IMR-90 (cell line): ENCODE measurements around the gene PPP2R5B. TPM values are rescaled to one million over a fixed set of nuclear protein-coding genes. Genes with fewer than 3 reads are reported as not detected.
A peak's percentile ranks its signal among the peaks of the same experiment; 100 is the strongest.

ENCODE experiments used
- ATAC-seq: fragments of 200-7000 bp; cut with Tn5 transposase; 2 replicates; pipeline ENCODE4 v1.9.1; 2020; ENCODE audit warnings: low read depth, mild to moderate bottlenecking, moderate library complexity
- BruUV-seq: library from RNA; stranded (reverse); fragments of 400-500 nt; replicated peaks from 2 replicates; lab custom pipeline; 2021; lab: Mats Ljungman, UMichigan
- CTCF ChIA-PET: fragments of 300-600 bp; formaldehyde crosslinking; extraction: SDS; loops from one replicate; lab custom pipeline; 2021; ENCODE audit warnings: antibody characterized with exemption; lab: Yijun Ruan, JAX
- POLR2A ChIA-PET: fragments of 300-600 bp; sonication (Branson Sonifier 250); formaldehyde crosslinking; loops from one replicate; lab custom pipeline; 2022; ENCODE audit warnings: antibody characterized with exemption; ENCODE audit not compliant: unreplicated experiment; lab: Charles Lee
- DNase-seq: peaks from one replicate; pipeline ENCODE4 v3.0.0; 2013
- H2AFZ ChIP-seq: replicated peaks from 2 replicates; pipeline ENCODE3; 2013; ENCODE audit warnings: low read length, mild to moderate bottlenecking; ENCODE audit not compliant: poor library complexity
- H2AK5ac ChIP-seq: 2 replicates; pipeline ENCODE4 v1.6.1; 2013; ENCODE audit warnings: low read depth, low read length, inconsistent platforms
- H2AK9ac ChIP-seq: replicated peaks from 2 replicates; pipeline ENCODE3; 2013; ENCODE audit warnings: mild to moderate bottlenecking, low read depth, low read length, moderate library complexity; ENCODE audit not compliant: poor library complexity
- H2BK120ac ChIP-seq: 2 replicates; pipeline ENCODE4 v1.6.1; 2013; ENCODE audit warnings: low read depth, low read length, inconsistent platforms
- H2BK15ac ChIP-seq: 3 replicates; pipeline ENCODE4 v1.6.1; 2013; ENCODE audit warnings: low read depth, low read length, inconsistent platforms
- H2BK20ac ChIP-seq: 2 replicates; pipeline ENCODE4 v1.6.1; 2013; ENCODE audit warnings: low read depth, mild to moderate bottlenecking, inconsistent platforms, low read length, moderate library complexity
- H2BK5ac ChIP-seq: 2 replicates; pipeline ENCODE4 v1.6.1; 2013; ENCODE audit warnings: mild to moderate bottlenecking, low read depth, low read length, inconsistent platforms; ENCODE audit not compliant: poor library complexity, severe bottlenecking
- H3K14ac ChIP-seq: replicated peaks from 2 replicates; pipeline ENCODE4 v1.6.1; 2013; ENCODE audit warnings: low read depth, low read length, inconsistent platforms
- H3K18ac ChIP-seq: 2 replicates; pipeline ENCODE4 v1.6.1; 2013; ENCODE audit warnings: low read depth, low read length, control low read depth
- H3K23ac ChIP-seq: 2 replicates; pipeline ENCODE4 v1.6.1; 2013; ENCODE audit warnings: low read depth, low read length, inconsistent platforms
- H3K27ac ChIP-seq: 2 replicates; pipeline ENCODE4 v1.5.1; 2013; ENCODE audit warnings: mild to moderate bottlenecking, control low read depth, low read length; ENCODE audit not compliant: insufficient read depth
- H3K27me3 ChIP-seq: 2 replicates; pipeline ENCODE4 v1.6.1; 2013; ENCODE audit warnings: low read length; ENCODE audit not compliant: control insufficient read depth, insufficient read depth
- H3K36me3 ChIP-seq: 2 replicates; pipeline ENCODE4 v1.6.1; 2013; ENCODE audit warnings: low read length, mixed read lengths; ENCODE audit not compliant: control insufficient read depth, insufficient read depth
- H3K4ac ChIP-seq: 2 replicates; pipeline ENCODE4 v1.6.1; 2013; ENCODE audit warnings: low read depth, low read length, inconsistent platforms
- H3K4me1 ChIP-seq: 2 replicates; pipeline ENCODE4 v1.6.1; 2013; ENCODE audit warnings: low read length, mixed read lengths; ENCODE audit not compliant: control insufficient read depth, insufficient read depth
- H3K4me2 ChIP-seq: 2 replicates; pipeline ENCODE4 v1.6.1; 2013; ENCODE audit warnings: low read depth, mild to moderate bottlenecking, control low read depth, low read length, moderate library complexity
- H3K4me3 ChIP-seq: 2 replicates; pipeline ENCODE4 v1.5.1; 2013; ENCODE audit warnings: low read depth, mild to moderate bottlenecking, control low read depth, low read length, moderate library complexity; ENCODE audit not compliant: insufficient read depth
- H3K56ac ChIP-seq: 2 replicates; pipeline ENCODE4 v1.6.1; 2013; ENCODE audit warnings: low read length, inconsistent platforms; ENCODE audit not compliant: insufficient read depth; ENCODE audit errors: extremely low read depth
- H3K79me1 ChIP-seq, 2 experiments: 2 replicates each; pipeline ENCODE4 v1.6.1; 2013; ENCODE audit warnings: low read length in 2 of 2, inconsistent platforms in 1 of 2, low read depth in 1 of 2
- H3K9ac ChIP-seq: 2 replicates; pipeline ENCODE4 v1.6.1; 2013; ENCODE audit warnings: low read depth, low read length, control low read depth
- H3K9me1 ChIP-seq: 2 replicates; pipeline ENCODE4 v1.6.1; 2013; ENCODE audit warnings: low read length, inconsistent platforms; ENCODE audit not compliant: insufficient read depth
- H3K9me3 ChIP-seq: 2 replicates; pipeline ENCODE4 v1.6.1; 2013; ENCODE audit warnings: low read length; ENCODE audit not compliant: control insufficient read depth, insufficient read depth
- H4K20me1 ChIP-seq: 2 replicates; pipeline ENCODE4 v1.6.1; 2013; ENCODE audit warnings: low read length, inconsistent platforms; ENCODE audit not compliant: insufficient read depth
- H4K5ac ChIP-seq: 2 replicates; pipeline ENCODE4 v1.6.1; 2013; ENCODE audit warnings: mild to moderate bottlenecking, low read depth, low read length, control low read depth
- H4K8ac ChIP-seq, 2 experiments: 2 replicates each; pipeline ENCODE4 v1.6.1; 2013; ENCODE audit warnings: low read depth in 2 of 2, low read length in 2 of 2, control low read depth in 1 of 2, inconsistent platforms in 1 of 2
- H4K91ac ChIP-seq: 2 replicates; pipeline ENCODE4 v1.6.1; 2013; ENCODE audit warnings: low read depth, low read length, inconsistent platforms; ENCODE audit not compliant: insufficient read depth
- BHLHE40 ChIP-seq: fragments of 150-350 bp; IDR thresholded peaks from 2 replicates; pipeline ENCODE4 v1.6.1; 2016; ENCODE audit warnings: mild to moderate bottlenecking, low read depth, low read length
- CHD1 ChIP-seq: IDR thresholded peaks from 2 replicates; pipeline ENCODE4 v1.6.1; 2012; ENCODE audit warnings: low read depth, low read length, improper control_type of control experiment
- FOS ChIP-seq: fragments of 150-350 bp; IDR thresholded peaks from 2 replicates; pipeline ENCODE4 v1.6.1; 2016; ENCODE audit warnings: low read depth, low read length
- MAFK ChIP-seq: IDR thresholded peaks from 2 replicates; pipeline ENCODE4 v1.6.1; 2012; ENCODE audit warnings: low read depth, low read length, improper control_type of control experiment
- MAZ ChIP-seq: IDR thresholded peaks from 2 replicates; pipeline ENCODE4 v1.6.1; 2012; ENCODE audit warnings: low read depth, mild to moderate bottlenecking, low read length, improper control_type of control experiment, moderate library complexity, borderline replicate concordance
- POLR2A ChIP-seq: IDR thresholded peaks from 2 replicates; pipeline ENCODE4 v1.6.1; 2012; ENCODE audit warnings: mild to moderate bottlenecking, low read depth, low read length
- USF2 ChIP-seq: fragments of 150-350 bp; IDR thresholded peaks from 2 replicates; pipeline ENCODE4 v1.6.1; 2017; ENCODE audit warnings: mild to moderate bottlenecking, antibody characterized with exemption, low read length, low read depth
- WGBS, 2 experiments: methylation state at CpG; one replicate each; pipeline versions ENCODE4 v1.1.5 to v1.1.7; 2013; ENCODE audit warnings: missing lambda C conversion rate in 2 of 2; ENCODE audit not compliant: insufficient read length in 1 of 2; ENCODE audit errors: extremely low coverage in 2 of 2; 5-methylcytosine and 5-hydroxymethylcytosine counted together
- dilution Hi-C: fragments of 300-500 bp; cut with HindIII; formaldehyde crosslinking; loops from one replicate; pipeline ENCODE4 v1.14.3; 2018; ENCODE audit warnings: low sequenced_read_pairs; ENCODE audit not compliant: unreplicated experiment
- in situ Hi-C: fragments of 300-500 bp; cut with MboI; formaldehyde crosslinking; loops from 3 replicates; pipeline ENCODE4 v1.14.3; 2019; ENCODE audit warnings: low sequenced_read_pairs, inconsistent platforms, mixed read lengths
- intact Hi-C: fragments of 100-400 bp; cut with micrococcal nuclease; formaldehyde crosslinking; loops from 2 replicates; pipeline ENCODE4 v1.10.0; 2022
- polyA plus RNA-seq, 3 experiments: library from polyadenylated mRNA; depleted of rRNA; stranded (reverse); fragments of >200 nt; gene quantifications; 2 replicates each; pipeline ENCODE4 v1.2.3, GENCODE V29; 2012; ENCODE audit warnings: low replicate concordance in 1 of 3
- total RNA-seq: library from RNA; depleted of rRNA; stranded (reverse); fragments of >200 nt; gene quantifications from 2 replicates; pipeline ENCODE4 v1.2.3, GENCODE V29; 2012

PPP2R5B gene
- total and polyA plus RNA-seq, 2 of the 4 experiments (the other 2 are of a cell fraction), result 6.5 to 23.6 TPM

GRCh38 chr11:64879244-64879900, 45.1 kb upstream of the PPP2R5B start:
- H4K8ac ChIP-seq, result peak overlapping the region; percentile 49 to 93
- H3K18ac ChIP-seq, result peak overlapping the region; percentile 31
- peak overlapping the region; percentile 83 for H3K4ac ChIP-seq
- H2AK9ac ChIP-seq, result peak overlapping the region; percentile 78
- TF ChIP-seq FOS (no peak), USF2 (no peak), MAZ (no peak), POLR2A (no peak), MAFK (no peak), CHD1 (no peak), BHLHE40 (no peak)
- H2BK5ac ChIP-seq, result peak overlapping the region; percentile 21
- no peak for DNase-seq
- BruUV-seq, result no TSS peak
- peak overlapping the region; percentile 81 for H2AK5ac ChIP-seq
- peak overlapping the region; percentile 53 for H3K27ac ChIP-seq
- H4K91ac ChIP-seq, result peak overlapping the region; percentile 80
- ChIA-PET CTCF (interaction anchor here (0.6 kb wide), 1 partner anchor 253 kb away, joined by 3 read pairs; no protein-coding TSS in a partner anchor), POLR2A (no interaction called here)
- 0 out of 3 replicates have a peak overlapping the region, but pooled peaks have one; percentile 8 for H2BK15ac ChIP-seq
- ATAC-seq, result no peak
- H2BK20ac ChIP-seq, result no peak overlapping the region
- intact Hi-C loops, result loop anchor here (2.0 kb wide), 1 partner anchor 15 kb away; no protein-coding TSS in a partner anchor
- peaks cover 6 to 38% of the 10 kb centered on the region in 2 experiments; a peak in 3 of 4 replicates for H3K79me1 ChIP-seq
- no peaks in the 10 kb centered on the region for H3K27me3 ChIP-seq
- H3K9me1 ChIP-seq, result peaks cover 16% of the 10 kb centered on the region; the same call in 1 of the 2 replicates
- H3K9me3 ChIP-seq, result no peaks in the 10 kb centered on the region
- peak overlapping the region; percentile 55 for H2BK120ac ChIP-seq
- in situ Hi-C loops, result no loop called here
- peak overlapping the region; percentile 79 for H3K56ac ChIP-seq
- H4K5ac ChIP-seq, result peak overlapping the region; percentile 65
- 100% methylated on average over 2 of the region's 16 CpGs; no CpG with 5 or more reads in 1 of the 2 experiments for WGBS, 2 experiments
- H3K23ac ChIP-seq, result peak overlapping the region; percentile 88
- peak overlapping the region; percentile 68 for H3K4me3 ChIP-seq
- H3K4me1 ChIP-seq, result peaks cover 15% of the 10 kb centered on the region
- H4K20me1 ChIP-seq, result peaks cover 34% of the 10 kb centered on the region
- dilution Hi-C loops, result no loop called here
- H3K9ac ChIP-seq, result peak overlapping the region; percentile 75
- H3K36me3 ChIP-seq, result peaks cover 12% of the 10 kb centered on the region
- peak overlapping the region; percentile 88 for H3K14ac ChIP-seq
- H2AFZ ChIP-seq, result peak overlapping the region; percentile 86
- peak overlapping the region; percentile 94 for H3K4me2 ChIP-seq
